ENCODE data around the gene CSPG5.

GRCh38 chr3:47512416-47513124 lies 66.1 kb downstream of the CSPG5 start:
- no peak for TF ChIP-seq CTCF (IDR thresholded peaks at IDR 0.05)
- no peak for TF ChIP-seq ZFX (IDR thresholded peaks at IDR 0.05; ENCODE audit: borderline replicate concordance)
